HG03354 (cell line): ENCODE data around the gene CPLX3.
"Not testable (repeated sequence)": the region's sequence is repeated elsewhere in the genome, so short reads cannot be mapped to it uniquely, and the experiment has no call there.

Experiments used
- ATAC-seq: cut with Tn5 transposase; IDR thresholded peaks from one replicate; pipeline ENCODE4 v1.9.1; 2021; ENCODE audit warnings: mild to moderate bottlenecking; ENCODE audit not compliant: unreplicated experiment, poor library complexity, severe bottlenecking

The CPLX3 gene, protein sequence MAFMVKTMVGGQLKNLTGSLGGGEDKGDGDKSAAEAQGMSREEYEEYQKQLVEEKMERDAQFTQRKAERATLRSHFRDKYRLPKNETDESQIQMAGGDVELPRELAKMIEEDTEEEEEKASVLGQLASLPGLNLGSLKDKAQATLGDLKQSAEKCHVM

DNA sequence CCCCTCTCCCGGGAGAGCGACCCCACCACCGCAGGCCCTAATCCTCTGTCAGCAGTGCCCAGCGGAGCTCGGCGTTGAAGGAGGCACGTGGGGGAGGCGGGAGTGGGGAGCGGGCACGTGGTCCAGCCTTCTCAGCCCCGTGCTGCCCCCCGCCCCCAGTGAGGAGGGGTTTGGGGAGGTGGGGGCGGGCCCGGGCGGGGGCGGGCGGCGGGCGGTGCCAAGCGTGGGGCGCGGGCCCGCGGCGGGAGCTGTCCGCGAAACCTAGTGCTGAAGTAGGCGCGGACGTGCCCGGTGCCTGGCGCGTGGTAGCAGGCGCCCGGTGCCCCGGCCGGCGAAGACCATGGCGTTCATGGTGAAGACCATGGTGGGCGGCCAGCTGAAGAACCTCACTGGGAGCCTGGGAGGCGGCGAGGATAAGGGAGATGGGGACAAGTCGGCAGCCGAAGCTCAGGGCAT, at the start of gene CPLX3:
Gene CPLX3, plus strand, starts transcription at position 264 of the 456 bp plus-strand sequence. Its CDS starts 77 bp downstream, at position 341.
- no peak for ATAC-seq

DNA sequence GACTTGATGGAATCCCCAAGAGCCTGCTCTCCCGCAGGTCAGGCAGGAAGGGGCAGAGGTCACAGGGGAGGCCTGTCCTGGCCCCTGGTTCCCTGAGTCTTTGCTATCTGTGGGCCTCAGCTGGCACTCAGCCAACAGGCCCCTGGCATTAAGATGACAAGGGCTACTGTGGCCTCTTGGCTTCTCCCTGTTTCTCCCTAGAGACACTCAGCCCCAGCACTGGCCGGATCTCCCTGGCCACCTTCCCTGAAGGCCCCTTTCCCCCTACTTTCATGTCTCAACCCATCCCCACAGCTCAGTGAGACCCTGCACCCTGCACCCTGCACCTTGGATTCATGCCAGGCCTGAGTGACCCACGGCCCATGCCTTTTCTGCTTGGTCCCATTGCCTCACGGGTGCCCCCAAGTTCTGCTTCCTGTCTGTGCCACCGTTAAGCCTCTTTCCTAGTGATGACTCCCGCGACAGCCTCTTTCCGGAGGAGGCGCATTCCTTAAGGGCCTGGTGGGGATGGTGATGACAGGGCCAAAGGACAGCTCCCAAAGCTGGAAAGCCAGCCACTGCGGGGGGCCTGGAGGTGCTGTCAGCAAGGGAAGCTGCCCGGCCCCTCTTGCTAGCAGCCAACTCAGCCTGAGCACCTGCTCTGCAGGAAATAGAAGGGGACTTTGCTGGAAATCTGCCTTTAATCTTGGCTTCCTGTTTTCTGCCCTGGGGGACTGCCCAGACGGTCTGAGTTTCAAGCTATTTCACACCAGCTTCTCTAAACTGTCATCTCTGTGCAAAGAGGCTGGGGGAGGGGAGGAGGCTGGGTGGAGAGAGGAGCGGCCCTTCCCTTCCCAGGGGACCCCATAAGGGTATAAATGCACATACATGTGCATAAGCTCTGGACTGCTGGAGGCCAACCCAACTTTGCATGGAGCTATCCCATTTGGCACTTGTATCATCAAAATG, 49.3 kb upstream of the CPLX3 start:
- ATAC-seq = peak; percentile 49

DNA sequence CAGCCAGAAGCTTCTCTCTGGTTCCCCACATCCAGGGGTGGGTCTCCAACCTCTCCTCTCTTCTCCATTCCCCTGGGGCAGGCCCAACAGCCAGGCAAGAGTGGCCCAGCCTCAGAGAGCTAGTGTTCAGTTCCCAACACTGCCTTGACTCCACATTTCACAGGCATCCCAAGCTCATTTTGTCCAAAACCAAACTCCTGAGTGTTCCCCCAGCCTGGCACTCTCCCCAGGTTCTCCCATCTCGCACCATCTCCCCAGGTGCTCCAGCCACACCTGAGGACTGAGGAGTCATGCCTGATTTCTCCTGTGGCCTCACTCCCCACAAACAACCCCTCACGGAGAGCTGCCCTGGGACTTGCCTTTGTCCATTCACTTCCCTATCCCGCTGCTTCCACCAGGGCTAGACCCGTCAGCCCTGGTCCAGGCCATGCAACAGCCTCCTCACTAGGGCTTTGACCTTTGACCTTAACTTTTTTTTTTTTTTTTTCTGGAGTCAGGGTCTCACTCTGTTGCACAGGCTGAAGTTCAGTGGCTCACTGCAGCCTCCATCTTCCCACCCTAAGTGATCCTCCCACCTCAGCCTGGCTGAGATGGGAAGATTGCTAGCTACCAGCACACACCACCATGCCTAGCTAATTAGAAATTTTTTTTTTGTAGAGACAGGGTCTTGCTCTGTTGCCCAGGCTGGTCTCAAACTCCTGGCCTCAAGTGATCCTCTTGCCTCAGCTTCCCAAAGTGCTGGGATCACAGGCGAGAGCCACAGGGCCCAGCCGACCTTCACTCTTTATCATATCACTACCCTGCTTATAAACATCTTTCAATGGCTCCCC, 48.4 kb upstream of the CPLX3 start:
- peak; percentile 6 for ATAC-seq

DNA sequence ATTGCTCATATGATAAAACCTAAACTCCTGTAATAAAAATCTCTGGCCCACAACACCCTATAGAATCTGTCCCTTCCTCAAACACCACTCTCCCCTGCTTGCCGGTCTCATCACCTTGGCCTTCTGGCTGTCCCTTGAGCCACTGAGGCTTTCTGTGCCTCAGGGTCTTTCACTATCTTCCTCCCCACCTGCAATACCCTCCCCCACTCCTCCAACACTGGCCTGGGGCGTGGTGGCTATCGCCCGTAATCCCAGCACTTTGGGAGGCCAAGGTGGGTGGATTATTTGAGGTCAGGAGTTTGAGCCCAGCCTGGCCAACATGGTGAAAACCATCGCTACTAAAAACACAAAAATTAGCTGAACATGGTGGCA, 47.8 kb upstream of the CPLX3 start:
- ATAC-seq = no peak

DNA sequence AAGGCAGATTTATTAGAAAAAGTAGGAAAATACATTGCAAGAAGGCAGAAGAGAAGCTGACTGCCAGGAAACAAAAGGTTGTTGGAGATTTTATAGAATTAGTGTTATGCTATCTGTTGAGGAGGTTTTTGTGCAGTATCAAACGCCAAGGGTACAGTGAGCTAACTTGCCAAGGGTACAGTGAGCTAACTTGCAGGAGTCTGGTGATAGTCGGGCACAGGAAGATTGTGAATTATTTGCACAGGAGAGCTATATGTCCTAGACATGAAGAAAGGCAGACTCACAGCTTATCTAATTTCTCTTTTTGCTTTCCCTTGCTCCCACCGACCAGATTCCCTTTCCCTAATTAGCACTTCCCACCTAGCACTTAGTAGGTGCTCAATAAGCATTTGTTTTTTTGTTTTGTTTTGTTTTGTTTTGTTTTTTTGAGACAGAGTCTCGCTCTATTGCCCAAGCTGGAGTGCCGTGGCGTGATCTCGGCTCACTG, 47.2 kb upstream of the CPLX3 start:
- ATAC-seq = no peak

DNA sequence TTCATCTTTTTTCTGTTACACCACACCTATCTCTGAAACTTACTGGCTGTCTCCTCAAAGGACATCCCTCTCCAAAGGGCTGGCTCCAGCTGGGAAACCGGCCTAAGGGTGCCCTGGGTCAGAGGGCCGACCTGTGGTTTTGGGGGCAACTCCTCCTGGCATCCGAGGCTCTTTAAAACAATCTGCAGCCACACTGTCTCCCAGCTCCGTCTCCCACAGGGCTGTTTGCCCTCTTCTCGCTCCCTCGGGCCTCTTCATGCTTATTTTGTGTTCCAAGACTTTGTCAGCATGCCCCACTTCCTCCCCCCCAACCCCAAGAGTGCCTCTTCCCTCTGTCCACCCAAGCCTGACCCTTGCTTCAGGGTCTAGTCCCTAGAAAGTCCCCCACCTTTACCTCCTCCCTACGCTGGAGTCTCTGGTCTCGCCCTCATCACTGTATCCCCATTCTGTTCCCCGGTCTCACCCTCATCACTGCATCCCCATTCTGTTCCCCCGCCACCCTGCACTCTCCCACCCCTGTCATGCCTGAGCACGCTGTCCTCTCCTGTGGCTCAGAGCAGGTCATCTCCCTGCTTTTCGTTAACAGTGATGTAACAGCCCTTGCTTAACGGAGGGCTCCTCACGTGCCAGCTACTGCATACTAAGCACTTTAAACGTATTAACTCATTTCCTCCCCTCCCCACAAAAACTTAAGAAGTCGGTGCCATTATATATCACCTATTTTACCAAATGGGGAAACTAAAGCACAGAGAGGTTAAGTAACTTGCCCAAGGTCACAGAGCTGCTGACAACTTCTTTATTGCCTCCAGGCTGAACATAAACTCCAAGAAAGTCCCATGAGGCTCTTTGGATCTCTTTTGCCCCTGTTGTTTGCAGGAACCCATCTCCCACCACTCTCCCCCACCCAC, 45.6 kb upstream of the CPLX3 start:
- no peak for ATAC-seq

DNA sequence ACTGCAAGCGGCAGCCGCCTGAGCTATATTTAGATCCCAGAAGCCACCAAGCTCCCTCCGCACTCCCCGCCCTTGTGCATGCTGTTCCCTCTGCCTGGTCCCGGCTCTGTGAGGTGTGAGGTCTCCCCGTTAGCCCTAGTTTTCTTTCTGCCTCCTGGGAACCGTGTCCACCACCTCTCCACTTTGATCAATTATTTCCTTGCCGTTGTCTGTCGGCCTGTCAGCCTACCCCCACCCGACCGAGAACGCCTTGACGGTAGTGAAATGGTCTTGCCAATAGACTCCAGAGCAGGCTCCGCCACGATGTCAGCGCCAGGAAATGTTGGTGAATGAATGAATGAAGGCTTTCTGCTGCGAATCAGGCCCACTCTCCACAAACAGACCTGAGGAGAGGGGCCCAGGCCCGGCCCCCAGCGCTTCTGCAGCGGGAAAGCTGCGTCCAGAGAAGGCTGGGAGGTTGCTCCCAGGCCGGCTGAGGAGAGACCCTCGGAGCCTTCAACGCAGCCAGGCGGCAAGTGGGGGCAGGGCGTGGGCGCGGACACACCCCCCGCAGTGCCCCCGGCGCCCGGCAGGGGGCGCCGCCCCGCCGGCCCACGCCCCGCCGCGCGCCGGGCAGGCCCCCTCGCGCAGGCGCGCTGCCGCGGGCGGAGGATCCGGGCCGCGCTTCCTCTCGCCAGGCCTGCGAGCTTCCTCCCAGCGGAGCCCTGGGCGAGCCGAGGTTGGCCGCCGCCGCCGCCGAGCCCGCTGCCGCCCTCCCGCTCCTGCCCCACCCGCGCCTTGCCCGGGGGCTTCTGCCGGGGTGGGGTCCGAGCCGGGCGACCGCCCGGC, 44.8 kb upstream of the CPLX3 start, which contains the start of gene CSK:
Gene CSK, plus strand, starts transcription at position 650 of the 828 bp plus-strand sequence. CDS start 16,218 bp downstream, outside the sequence.
- ATAC-seq = peak; percentile 43

DNA sequence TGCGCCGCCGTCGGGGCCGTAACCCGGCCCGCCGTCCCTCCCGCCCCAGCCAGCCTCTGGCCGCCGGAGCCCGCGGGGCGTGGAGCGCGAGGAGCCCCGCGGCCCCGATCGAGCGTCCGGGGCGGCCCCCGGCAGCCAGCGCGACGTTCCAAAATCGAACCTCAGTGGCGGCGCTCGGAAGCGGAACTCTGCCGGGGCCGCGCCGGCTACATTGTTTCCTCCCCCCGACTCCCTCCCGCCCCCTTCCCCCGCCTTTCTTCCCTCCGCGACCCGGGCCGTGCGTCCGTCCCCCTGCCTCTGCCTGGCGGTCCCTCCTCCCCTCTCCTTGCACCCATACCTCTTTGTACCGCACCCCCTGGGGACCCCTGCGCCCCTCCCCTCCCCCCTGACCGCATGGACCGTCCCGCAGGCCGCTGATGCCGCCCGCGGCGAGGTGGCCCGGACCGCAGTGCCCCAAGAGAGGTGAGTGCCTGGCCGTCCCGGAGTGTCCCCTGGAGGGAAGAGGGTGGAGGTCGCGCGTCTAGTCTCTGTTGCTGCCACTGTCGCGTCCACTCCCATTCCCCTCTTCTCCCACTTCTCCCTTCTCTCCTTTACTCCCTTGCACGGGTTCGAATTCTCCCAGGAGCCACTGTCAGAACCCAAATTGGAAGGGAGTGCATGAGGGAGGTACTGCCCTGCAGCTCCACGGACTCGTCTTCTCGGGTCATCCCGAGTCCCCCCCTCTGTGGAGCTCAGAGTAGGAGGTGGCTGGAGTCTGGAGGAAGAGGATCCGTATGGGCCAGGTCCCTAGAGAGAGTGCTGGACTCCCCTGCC, 44.0 kb upstream of the CPLX3 start:
- peak; percentile 15 for ATAC-seq

DNA sequence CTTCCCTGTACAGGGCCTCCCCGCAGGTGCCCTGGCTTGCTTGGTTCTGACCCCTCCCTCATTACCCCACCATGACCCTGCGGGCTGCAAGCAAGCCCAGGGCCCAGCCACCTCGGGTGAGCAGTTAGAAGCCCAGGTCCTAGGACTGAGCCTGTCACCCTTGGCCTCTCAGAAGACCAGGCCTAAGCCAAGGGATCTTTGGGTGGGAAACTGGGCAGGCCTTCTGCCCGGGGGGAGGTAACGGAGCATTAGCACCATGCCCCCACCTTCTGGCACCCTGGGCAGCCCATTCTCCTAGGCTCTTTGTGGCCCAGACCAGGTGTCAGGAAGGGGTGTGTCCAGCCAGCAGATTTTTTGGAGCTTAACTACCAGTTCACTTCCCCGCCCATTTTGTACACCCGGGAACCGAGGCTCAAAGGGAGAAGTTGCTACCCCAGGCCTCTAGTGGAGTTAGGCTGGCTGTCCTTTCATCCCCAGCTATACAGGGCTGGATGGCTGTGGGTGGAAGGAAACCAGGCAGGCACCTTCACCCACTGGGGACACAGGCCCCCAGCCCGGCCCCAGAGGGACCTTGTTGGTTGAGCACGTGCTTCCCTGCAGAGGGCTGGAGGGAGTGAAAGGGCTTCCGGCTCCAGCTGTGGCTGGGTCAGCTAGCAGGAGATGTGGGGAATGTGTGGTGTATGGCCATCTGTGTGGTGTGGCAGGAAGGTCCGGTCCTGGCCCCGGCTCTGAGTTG, 43.2 kb upstream of the CPLX3 start:
- no peak for ATAC-seq

DNA sequence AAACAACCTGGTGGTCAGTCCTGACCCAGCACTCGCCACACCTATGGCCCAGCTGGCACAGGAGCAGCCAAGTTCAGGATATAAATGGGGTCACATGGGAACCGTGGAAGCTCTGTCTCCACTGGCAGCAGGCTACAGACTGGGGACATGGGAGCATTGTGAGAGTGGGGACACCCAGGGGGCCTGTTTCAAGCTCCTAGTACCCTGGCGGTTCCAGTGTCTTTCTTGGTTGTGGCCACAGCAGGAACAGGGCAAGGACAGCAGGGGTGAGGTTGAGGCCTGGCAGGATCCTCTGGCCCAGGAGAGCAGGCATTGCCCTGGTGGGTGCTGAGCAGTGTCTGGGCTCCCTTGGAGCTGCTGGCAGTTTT, 42.6 kb upstream of the CPLX3 start:
- ATAC-seq = no peak

DNA sequence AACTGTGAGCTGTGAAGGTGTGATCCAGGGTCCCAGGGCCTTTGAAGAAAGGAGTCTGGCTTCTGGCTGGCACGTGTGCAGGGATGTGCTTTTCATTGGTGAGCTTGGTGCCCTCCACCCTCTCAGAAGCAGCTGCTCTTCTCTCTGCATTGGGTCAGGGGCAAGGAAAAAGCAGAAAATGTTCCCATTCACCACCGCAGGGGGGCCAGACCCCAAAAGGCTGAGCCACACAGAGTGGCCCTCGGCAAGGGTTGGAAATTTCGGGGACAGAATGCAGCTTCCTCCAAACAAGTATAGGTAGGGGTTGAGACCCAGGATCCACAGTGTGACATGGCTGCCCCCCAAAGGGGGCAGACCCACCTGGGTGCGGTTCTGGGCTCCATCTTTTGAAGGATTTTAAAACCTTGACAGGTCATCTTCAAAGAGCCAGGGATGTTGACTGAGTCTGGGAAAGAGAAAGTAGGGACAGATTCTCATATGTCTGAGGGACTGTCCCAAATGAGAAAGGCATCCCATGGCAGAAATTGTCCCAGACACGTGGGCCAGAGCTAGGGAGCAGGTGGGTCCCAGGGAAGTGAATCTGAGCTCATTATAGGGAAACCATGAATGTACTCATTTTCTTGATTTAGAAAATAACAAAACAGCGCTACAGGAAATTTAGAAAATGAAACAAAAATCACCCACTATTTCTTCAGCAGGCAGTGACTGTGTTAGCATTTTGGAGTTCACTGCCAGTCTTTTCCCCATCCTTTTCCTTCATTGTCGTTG, 41.8 kb upstream of the CPLX3 start:
- no peak for ATAC-seq

DNA sequence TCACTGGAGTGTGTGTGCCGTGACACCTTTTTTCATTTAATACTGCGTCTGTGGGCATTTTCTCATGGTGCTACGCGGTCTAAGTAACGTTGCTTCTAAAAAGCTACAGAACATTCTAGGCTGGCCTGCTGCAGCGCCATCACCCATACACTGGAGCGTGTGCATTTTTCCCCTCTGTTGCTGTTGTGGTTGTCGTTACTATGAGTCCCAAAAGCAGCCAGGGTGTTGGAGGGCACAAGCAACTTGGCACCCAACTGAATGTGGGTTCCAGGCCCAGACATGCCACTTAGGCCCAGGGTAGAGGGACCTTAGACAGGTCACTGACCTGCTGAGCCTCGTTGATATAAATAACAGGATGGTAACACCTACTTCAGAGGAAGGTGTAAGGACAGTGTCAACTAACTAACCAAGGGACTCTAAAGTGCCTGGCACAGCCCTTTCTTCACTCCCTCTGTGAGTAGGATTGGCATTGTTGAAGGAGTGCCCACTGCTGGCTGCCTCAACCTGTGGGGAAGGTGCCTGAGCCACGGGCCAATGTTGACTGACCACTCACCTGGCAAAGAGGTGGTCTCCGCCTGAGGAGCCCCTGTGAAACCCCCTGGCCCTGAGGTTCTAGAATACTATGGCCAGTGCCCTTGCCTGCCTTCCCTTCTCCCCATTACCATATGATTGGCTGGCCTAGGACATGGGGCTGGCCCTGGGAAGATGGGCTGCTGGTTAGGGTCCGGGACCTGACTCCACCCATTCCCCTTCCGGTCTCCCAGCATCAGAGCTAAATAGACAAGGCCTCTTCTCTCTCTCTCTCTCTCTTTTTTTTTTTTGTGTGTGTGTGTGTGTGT, 41.0 kb upstream of the CPLX3 start:
- ATAC-seq = no peak

DNA sequence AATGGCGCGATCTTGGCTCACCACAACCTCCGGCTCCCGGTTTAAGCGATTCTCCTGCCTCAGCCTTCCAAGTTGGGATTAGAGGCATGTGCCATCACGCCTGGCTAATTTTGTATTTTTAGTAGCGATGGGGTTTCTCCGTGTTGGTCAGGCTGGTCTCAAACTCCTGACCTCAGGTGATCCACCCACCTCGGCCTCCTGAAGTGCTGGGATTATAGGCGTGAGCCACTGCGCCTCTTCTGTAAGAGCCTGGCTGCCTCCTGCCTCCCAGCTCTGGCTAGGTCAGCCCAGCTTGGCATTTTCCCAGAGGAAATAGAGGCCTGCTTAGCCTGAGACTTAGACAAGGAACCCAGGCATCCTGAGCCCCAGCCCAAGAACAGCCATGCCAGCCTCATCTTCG, 40.3 kb upstream of the CPLX3 start:
- not testable (repeated sequence) for ATAC-seq

DNA sequence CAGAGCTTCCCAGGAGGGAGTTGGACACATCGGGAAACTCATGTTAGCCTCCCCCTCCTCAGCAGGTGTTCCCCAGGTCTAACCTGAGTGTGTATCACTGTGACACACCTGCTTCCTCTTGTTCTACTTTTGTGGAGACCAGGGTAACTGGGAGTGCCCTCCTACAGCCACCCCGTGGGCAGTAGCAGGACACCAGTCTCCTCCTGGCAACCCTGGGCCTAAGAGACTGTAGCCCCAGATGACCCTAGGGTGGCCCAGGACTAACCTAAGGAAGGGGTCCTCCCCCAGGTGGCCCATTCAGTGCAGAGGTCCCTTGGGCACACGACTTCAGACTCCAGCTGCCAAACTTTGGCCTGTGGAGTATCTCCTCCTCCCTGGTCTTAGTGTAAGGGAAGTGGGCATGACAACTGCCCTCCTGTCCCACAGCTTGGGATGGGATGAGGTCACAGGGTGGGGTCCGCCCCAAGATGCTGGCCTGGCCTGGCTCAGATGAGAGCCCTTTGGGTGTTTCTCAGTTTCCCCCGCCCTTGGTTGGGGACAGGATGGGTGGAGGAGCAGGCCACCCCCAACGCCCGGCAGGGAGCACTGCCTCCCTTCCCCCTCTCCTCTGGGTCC, 39.8 kb upstream of the CPLX3 start:
- no peak for ATAC-seq
